HFF-Myc (cell line): ENCODE data around the gene UNC5A.

ENCODE experiments used
- DNase-seq: peaks from one replicate; pipeline ENCODE4 v3.0.0-alpha.2; 2011; ENCODE audit warnings: low read depth; ENCODE audit errors: extremely low read depth
- H3K4me3 ChIP-seq: replicated peaks from 2 replicates; pipeline ENCODE4 v1.5.1; 2011; ENCODE audit warnings: low read depth, mild to moderate bottlenecking, control low read depth, low read length
- TF ChIP-seq, protein P1 (sequence below): IDR thresholded peaks from 2 replicates; pipeline ENCODE4 v1.5.1; 2012; ENCODE audit warnings: mild to moderate bottlenecking, low read depth, low read length, control low read depth; ENCODE audit errors: missing control alignments

Gene UNC5A

GRCh38 chr5:176831425-176831824 is 21.1 kb downstream of the UNC5A start:
- H3K4me3 ChIP-seq: no peak overlapping the region
- TF ChIP-seq, protein P1, sequence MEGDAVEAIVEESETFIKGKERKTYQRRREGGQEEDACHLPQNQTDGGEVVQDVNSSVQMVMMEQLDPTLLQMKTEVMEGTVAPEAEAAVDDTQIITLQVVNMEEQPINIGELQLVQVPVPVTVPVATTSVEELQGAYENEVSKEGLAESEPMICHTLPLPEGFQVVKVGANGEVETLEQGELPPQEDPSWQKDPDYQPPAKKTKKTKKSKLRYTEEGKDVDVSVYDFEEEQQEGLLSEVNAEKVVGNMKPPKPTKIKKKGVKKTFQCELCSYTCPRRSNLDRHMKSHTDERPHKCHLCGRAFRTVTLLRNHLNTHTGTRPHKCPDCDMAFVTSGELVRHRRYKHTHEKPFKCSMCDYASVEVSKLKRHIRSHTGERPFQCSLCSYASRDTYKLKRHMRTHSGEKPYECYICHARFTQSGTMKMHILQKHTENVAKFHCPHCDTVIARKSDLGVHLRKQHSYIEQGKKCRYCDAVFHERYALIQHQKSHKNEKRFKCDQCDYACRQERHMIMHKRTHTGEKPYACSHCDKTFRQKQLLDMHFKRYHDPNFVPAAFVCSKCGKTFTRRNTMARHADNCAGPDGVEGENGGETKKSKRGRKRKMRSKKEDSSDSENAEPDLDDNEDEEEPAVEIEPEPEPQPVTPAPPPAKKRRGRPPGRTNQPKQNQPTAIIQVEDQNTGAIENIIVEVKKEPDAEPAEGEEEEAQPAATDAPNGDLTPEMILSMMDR: no peak
- DNase-seq: no peak

- TF ChIP-seq, protein P1: no peak
- DNase-seq: no peak
Observed at GRCh38 chr5:176832162-176832561, 21.8 kb downstream of the UNC5A start.

GRCh38 chr5:176833286-176833685 is 22.9 kb downstream of the UNC5A start:
- no peak overlapping the region for H3K4me3 ChIP-seq
- TF ChIP-seq, protein P1: no peak
- DNase-seq: no peak

More at GRCh38 chr5:176832162-176832561, 21.8 kb downstream of the UNC5A start:
- H3K4me3 ChIP-seq: no peak overlapping the region

- DNase-seq: no peak
- TF ChIP-seq, protein P1: no peak
Observed at GRCh38 chr5:176835918-176836317, 25.6 kb downstream of the UNC5A start.

DNA sequence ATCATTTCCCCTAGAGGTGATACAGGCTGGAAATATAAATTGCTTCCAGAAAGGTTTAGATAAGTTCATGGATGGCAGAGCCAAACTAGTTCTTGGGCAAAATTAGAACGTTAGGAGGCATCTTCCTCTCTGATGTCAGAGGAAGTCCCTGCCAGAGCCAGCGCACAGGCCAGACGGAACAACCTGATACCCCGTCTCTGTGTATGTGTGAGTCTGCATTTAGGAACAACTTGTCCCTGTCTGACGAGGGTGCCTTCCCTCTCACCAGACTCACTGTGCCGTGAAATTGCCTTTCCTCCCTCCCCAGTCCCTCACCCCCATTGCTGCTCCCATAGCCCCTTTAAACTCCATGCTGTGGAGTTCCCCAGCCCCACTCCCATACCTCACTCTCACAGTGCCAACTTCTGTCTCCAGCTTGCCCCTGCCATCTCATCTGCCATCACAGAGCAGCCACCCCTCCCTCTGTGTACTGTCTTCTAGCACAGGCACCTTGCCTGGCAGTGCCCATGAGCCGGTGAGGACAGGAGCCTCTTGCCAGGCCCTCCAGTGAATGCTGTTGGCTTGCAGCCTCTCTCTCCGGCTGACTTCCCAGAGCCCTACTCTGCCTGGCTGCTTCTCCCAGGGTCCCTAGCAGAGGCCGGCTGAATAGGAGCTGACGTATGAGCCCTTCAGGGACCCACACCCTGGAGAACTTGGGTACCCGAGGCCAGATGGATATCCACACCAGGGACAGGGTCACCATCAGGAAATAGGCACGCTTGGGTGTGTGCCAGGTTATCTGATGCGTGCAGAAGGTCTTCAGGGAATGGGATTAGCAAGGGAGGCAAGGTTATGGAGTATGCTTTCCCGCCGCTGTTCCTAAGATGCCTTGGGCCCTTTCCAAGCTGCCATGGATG is 26.7 kb downstream of the UNC5A start:
- no peak for DNase-seq
- TF ChIP-seq, protein P1: no peak
- no peak overlapping the region for H3K4me3 ChIP-seq

More at GRCh38 chr5:176835918-176836317, 25.6 kb downstream of the UNC5A start:
- no peak overlapping the region for H3K4me3 ChIP-seq

DNA sequence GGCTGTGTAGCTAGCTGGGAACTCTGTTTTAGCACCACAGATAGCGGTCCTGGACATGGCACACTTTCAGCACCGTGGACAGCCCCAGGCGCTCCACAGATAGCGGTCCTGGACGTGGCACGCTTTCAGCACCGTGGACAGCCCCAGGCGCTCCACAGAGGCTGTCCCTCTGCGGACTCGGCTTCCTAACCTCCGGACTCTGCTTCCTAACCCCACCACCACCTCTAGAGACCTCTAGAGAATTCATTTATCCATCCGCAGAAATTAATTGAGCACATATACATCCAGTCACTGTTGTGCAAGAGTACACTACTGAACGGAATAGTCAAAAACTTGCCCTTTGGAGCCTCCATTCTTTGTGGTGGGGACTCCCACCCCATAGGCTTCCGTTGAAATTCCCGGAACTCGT is 27.4 kb downstream of the UNC5A start:
- DNase-seq: peak; percentile 70
- TF ChIP-seq, protein P1: no peak

More for the DNA sequence above, 27.4 kb downstream of the UNC5A start:
- no peak overlapping the region for H3K4me3 ChIP-seq
